ENCODE data around the gene TDRD15.

DNA sequence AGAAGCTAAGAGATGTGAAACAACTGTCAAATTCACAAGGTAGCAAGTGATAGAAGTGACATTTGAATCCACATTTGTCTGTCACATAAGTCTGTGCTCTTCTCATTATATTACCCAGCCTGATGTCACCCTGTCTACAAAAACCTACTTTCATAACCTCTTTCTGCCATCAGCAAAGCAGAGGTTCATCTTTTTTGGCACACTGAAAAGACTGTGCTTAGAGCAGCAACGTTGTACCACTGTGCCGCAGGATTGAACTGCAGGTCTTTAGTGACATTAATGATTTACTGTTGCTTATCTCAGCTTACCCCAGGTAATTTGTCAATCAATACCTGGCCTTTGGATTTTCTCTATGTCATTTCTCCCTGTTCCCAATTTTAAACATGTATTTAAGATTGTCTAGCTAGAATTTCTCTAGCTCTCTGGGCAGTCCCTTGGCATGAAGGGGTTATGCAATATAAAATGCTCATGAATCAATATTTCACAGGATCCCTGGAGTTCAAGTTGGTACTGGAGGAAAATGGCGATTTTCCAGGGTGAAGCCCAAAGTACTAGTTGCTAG lies 31.4 kb upstream of the TDRD15 start:
- TF ChIP-seq, protein P1, sequence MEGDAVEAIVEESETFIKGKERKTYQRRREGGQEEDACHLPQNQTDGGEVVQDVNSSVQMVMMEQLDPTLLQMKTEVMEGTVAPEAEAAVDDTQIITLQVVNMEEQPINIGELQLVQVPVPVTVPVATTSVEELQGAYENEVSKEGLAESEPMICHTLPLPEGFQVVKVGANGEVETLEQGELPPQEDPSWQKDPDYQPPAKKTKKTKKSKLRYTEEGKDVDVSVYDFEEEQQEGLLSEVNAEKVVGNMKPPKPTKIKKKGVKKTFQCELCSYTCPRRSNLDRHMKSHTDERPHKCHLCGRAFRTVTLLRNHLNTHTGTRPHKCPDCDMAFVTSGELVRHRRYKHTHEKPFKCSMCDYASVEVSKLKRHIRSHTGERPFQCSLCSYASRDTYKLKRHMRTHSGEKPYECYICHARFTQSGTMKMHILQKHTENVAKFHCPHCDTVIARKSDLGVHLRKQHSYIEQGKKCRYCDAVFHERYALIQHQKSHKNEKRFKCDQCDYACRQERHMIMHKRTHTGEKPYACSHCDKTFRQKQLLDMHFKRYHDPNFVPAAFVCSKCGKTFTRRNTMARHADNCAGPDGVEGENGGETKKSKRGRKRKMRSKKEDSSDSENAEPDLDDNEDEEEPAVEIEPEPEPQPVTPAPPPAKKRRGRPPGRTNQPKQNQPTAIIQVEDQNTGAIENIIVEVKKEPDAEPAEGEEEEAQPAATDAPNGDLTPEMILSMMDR (IDR thresholded peaks at IDR 0.05): no peak
- TF ChIP-seq EP300 (IDR thresholded peaks at IDR 0.05): no peak
- no peak for TF ChIP-seq POLR2A (IDR thresholded peaks at IDR 0.05)

All from tibial nerve (tissue), 4 donors.